ENCODE results near the gene ACTN1.
"Not testable (repeated sequence)": the region's sequence is repeated elsewhere in the genome, so short reads cannot be mapped to it uniquely, and the experiment has no call there.

Gene ACTN1

DNA sequence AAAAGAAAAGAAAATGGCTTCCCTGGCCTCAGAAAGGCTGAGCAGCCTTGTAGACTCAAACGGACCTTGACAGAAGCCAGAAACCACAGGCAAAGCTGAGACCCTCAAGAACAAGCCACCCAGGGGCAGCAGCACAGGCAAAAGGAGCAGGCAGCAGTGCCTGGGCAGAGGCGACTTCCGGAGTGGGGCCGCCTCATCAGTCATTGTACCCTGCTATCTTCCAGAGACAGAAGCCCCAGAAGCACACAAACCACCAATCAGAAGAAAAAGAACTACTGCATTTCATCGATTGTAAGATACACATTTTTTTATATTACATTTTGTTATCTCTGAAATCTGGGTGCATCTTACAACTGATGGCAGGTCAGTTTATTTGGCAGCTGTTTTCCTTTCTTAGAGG, 128.0 kb downstream of the ACTN1 start:
- Histone ChIP-seq H2AFZ (ENCODE audit: low read depth) (no peak overlapping the region), H3K9ac (no peak overlapping the region), H3K4me3 (IDR thresholded peaks at IDR 0.05; ENCODE audit: insufficient read depth, low read depth, low read length) (no peak overlapping the region), H3K79me2 (ENCODE audit: insufficient read depth, low read depth) (no peaks in the 10 kb centered on the region), H4K20me1 (ENCODE audit: insufficient read depth) (no peaks in the 10 kb centered on the region), H3K4me1 (ENCODE audit: low read depth, poor library complexity, severe bottlenecking) (peaks cover 19% of the 10 kb centered on the region), H3K4me2 (no peak overlapping the region), H3K27me3 (ENCODE audit: insufficient read depth, low read depth) (no peaks in the 10 kb centered on the region), H3K27ac (no peak overlapping the region), H3K36me3 (ENCODE audit: insufficient read depth) (no peaks in the 10 kb centered on the region)
- TF ChIP-seq, protein P1, sequence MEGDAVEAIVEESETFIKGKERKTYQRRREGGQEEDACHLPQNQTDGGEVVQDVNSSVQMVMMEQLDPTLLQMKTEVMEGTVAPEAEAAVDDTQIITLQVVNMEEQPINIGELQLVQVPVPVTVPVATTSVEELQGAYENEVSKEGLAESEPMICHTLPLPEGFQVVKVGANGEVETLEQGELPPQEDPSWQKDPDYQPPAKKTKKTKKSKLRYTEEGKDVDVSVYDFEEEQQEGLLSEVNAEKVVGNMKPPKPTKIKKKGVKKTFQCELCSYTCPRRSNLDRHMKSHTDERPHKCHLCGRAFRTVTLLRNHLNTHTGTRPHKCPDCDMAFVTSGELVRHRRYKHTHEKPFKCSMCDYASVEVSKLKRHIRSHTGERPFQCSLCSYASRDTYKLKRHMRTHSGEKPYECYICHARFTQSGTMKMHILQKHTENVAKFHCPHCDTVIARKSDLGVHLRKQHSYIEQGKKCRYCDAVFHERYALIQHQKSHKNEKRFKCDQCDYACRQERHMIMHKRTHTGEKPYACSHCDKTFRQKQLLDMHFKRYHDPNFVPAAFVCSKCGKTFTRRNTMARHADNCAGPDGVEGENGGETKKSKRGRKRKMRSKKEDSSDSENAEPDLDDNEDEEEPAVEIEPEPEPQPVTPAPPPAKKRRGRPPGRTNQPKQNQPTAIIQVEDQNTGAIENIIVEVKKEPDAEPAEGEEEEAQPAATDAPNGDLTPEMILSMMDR (conservative IDR thresholded peaks at IDR 0.05; ENCODE audit: low read depth, low read length): no peak

- Histone ChIP-seq H3K27ac (no peak overlapping the region), H4K20me1 (ENCODE audit: insufficient read depth) (no peaks in the 10 kb centered on the region), H3K79me2 (ENCODE audit: insufficient read depth, low read depth) (no peaks in the 10 kb centered on the region), H3K9ac (no peak overlapping the region), H3K36me3 (ENCODE audit: insufficient read depth) (no peaks in the 10 kb centered on the region), H2AFZ (ENCODE audit: low read depth) (no peak overlapping the region), H3K4me2 (no peak overlapping the region), H3K27me3 (ENCODE audit: insufficient read depth, low read depth) (no peaks in the 10 kb centered on the region), H3K4me1 (ENCODE audit: low read depth, poor library complexity, severe bottlenecking) (peaks cover 8% of the 10 kb centered on the region), H3K4me3 (IDR thresholded peaks at IDR 0.05; ENCODE audit: insufficient read depth, low read depth, low read length) (no peak overlapping the region)
- TF ChIP-seq, protein P1 (conservative IDR thresholded peaks at IDR 0.05; ENCODE audit: low read depth, low read length): no peak
These were observed 129.7 kb downstream of the ACTN1 start for GRCh38 chr14:68849416-68849815.

GRCh38 chr14:68848253-68848652, 130.8 kb downstream of the ACTN1 start:
- H4K20me1 ChIP-seq (ENCODE audit: insufficient read depth): no peaks in the 10 kb centered on the region
- H3K27ac ChIP-seq: no peak overlapping the region
- no peak overlapping the region for H3K9ac ChIP-seq
- no peak overlapping the region for H3K4me3 ChIP-seq (IDR thresholded peaks at IDR 0.05; ENCODE audit: insufficient read depth, low read depth, low read length)
- no peak overlapping the region for H2AFZ ChIP-seq (ENCODE audit: low read depth)
- TF ChIP-seq, protein P1 (conservative IDR thresholded peaks at IDR 0.05; ENCODE audit: low read depth, low read length): no peak
- no peaks in the 10 kb centered on the region for H3K27me3 ChIP-seq (ENCODE audit: insufficient read depth, low read depth)
- peaks cover 3% of the 10 kb centered on the region for H3K4me1 ChIP-seq (ENCODE audit: low read depth, poor library complexity, severe bottlenecking)
- H3K79me2 ChIP-seq (ENCODE audit: insufficient read depth, low read depth): no peaks in the 10 kb centered on the region
- no peaks in the 10 kb centered on the region for H3K36me3 ChIP-seq (ENCODE audit: insufficient read depth)
- H3K4me2 ChIP-seq: no peak overlapping the region

DNA sequence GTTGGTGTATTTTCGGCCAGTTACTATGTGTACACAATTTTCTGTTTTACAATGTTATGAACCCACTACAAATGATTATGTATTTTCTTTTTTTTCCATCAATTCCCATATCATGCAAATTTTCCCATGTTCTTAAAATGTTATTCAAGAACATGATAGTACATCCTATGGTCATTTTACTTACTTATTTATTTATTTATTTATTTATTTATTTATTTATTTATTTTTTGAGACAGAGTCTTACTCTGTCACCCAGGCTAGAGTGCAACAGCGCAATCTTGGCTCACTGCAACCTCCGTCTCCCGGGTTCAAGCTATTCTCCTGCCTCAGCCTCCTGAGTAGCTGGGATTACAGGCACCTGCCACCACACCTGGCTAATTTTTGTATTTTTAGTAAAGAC, 131.5 kb downstream of the ACTN1 start:
- H3K4me2 ChIP-seq; H4K20me1 ChIP-seq (ENCODE audit: insufficient read depth); H3K27me3 ChIP-seq (ENCODE audit: insufficient read depth, low read depth); H3K4me1 ChIP-seq (ENCODE audit: low read depth, poor library complexity, severe bottlenecking); H3K4me3 ChIP-seq (IDR thresholded peaks at IDR 0.05; ENCODE audit: insufficient read depth, low read depth, low read length); H3K9ac ChIP-seq; H2AFZ ChIP-seq (ENCODE audit: low read depth); H3K27ac ChIP-seq; H3K36me3 ChIP-seq (ENCODE audit: insufficient read depth); H3K79me2 ChIP-seq (ENCODE audit: insufficient read depth, low read depth): not testable (repeated sequence)

GRCh38 chr14:68846466-68846865, 132.6 kb downstream of the ACTN1 start:
- Histone ChIP-seq H3K27ac (no peak overlapping the region), H4K20me1 (ENCODE audit: insufficient read depth) (no peaks in the 10 kb centered on the region), H3K4me2 (no peak overlapping the region), H3K4me3 (IDR thresholded peaks at IDR 0.05; ENCODE audit: insufficient read depth, low read depth, low read length) (no peak overlapping the region), H3K36me3 (ENCODE audit: insufficient read depth) (no peaks in the 10 kb centered on the region), H3K27me3 (ENCODE audit: insufficient read depth, low read depth) (no peaks in the 10 kb centered on the region), H3K9ac (no peak overlapping the region), H3K4me1 (ENCODE audit: low read depth, poor library complexity, severe bottlenecking) (peaks cover 6% of the 10 kb centered on the region), H3K79me2 (ENCODE audit: insufficient read depth, low read depth) (no peaks in the 10 kb centered on the region), H2AFZ (ENCODE audit: low read depth) (no peak overlapping the region)
- TF ChIP-seq, protein P1 (conservative IDR thresholded peaks at IDR 0.05; ENCODE audit: low read depth, low read length): no peak

Measured in KMS-11 (cell line).